B cell (primary cell): ENCODE data around the gene UTP25. TPM values are rescaled to one million over a fixed set of nuclear protein-coding genes. Genes with fewer than 3 reads are reported as not detected.

Source experiments
- ATAC-seq: fragments of 200-7000 bp; cut with Tn5 transposase; one replicate; pipeline ENCODE4 v1.10.0; 2021; ENCODE audit warnings: low read depth, mild to moderate bottlenecking, moderate number of reproducible peaks, moderate library complexity
- CTCF ChIA-PET: fragments of 350-600 bp; sonication (Branson Sonifier 250); formaldehyde crosslinking; loops from one replicate; lab custom pipeline; 2021; ENCODE audit warnings: antibody characterized with exemption, inconsistent platforms; lab: Charles Lee
- POLR2A ChIA-PET: fragments of 350-600 bp; sonication (Branson Sonifier 250); formaldehyde crosslinking; loops from one replicate; lab custom pipeline; 2021; ENCODE audit warnings: antibody characterized with exemption; lab: Charles Lee
- DNase-seq: peaks from one replicate; pipeline ENCODE4 v3.0.0; 2013
- H2AFZ ChIP-seq: 2 replicates; pipeline ENCODE4 v1.6.1; 2012; ENCODE audit warnings: mild to moderate bottlenecking, low read depth, low read length; ENCODE audit not compliant: insufficient read depth, poor library complexity, severe bottlenecking
- H3K27ac ChIP-seq, 2 donors: 1 replicate in 1 of 2; 2 replicates in 1 of 2; pipeline ENCODE4 v1.5.1; 2012 to 2013; ENCODE audit warnings: low read length in 2 of 2, mild to moderate bottlenecking in 2 of 2, moderate library complexity in 1 of 2
- H3K27me3 ChIP-seq, 4 experiments: fragments of 200-600 bp in 1 of 4; sonication (generic) in 1 of 4; replicated peaks in 1 of 4; 1 replicate in 2 of 4; 2 replicates in 2 of 4; pipeline versions ENCODE4 v1.6.1 to v1.7.0; 2013 to 2016; ENCODE audit warnings: low read length in 3 of 4, mild to moderate bottlenecking in 2 of 4, mixed read lengths in 1 of 4, moderate library complexity in 1 of 4; ENCODE audit not compliant: insufficient read depth in 4 of 4, control insufficient read depth in 3 of 4; ENCODE audit errors: control extremely low read depth in 1 of 4
- H3K36me3 ChIP-seq, 2 experiments: replicated peaks in 1 of 2; 1 replicate in 1 of 2; 2 replicates in 1 of 2; pipeline versions ENCODE4 v1.6.1 to v1.7.1; 2013; ENCODE audit warnings: low read length in 1 of 2; ENCODE audit not compliant: insufficient read depth in 2 of 2, control insufficient read depth in 1 of 2; ENCODE audit errors: control extremely low read depth in 1 of 2, extremely low read depth in 1 of 2
- H3K4me1 ChIP-seq, 2 donors: fragments of 200-600 bp in 1 of 2; sonication (generic) in 1 of 2; 1 replicate in 1 of 2; 2 replicates in 1 of 2; pipeline versions ENCODE4 v1.5.1 to v1.6.1; 2013 to 2017; ENCODE audit warnings: low read length in 2 of 2; ENCODE audit not compliant: control insufficient read depth in 2 of 2, insufficient read depth in 2 of 2
- H3K4me2 ChIP-seq: replicated peaks from 2 replicates; pipeline ENCODE3; 2012; ENCODE audit warnings: mild to moderate bottlenecking, low read depth, low read length; ENCODE audit not compliant: poor library complexity, severe bottlenecking
- H3K4me3 ChIP-seq, 5 experiments: fragments of 200-600 bp in 1 of 5; sonication (generic) in 1 of 5; 1 replicate in 3 of 5; 2 replicates in 2 of 5; pipeline versions ENCODE4 v1.5.1 to v1.7.0; 2011 to 2016; ENCODE audit warnings: low read length in 4 of 5, mild to moderate bottlenecking in 4 of 5, low read depth in 2 of 5, control low read depth in 1 of 5, moderate library complexity in 1 of 5; ENCODE audit not compliant: insufficient read depth in 1 of 5; ENCODE audit errors: control extremely low read depth in 1 of 5, extremely low read depth in 1 of 5
- H3K79me2 ChIP-seq: fragments of 200-600 bp; sonication (generic); one replicate; pipeline ENCODE4 v1.6.0; 2016; ENCODE audit warnings: low read length; ENCODE audit not compliant: control insufficient read depth, insufficient read depth
- H3K9ac ChIP-seq: fragments of 200-600 bp; sonication (generic); 2 replicates; pipeline ENCODE4 v1.6.1; 2017; ENCODE audit warnings: mild to moderate bottlenecking, low read length, moderate library complexity
- H3K9me3 ChIP-seq, 3 donors: one replicate each; pipeline versions ENCODE4 v1.6.1 to v1.7.1; 2013; ENCODE audit warnings: low read length in 2 of 3; ENCODE audit not compliant: control insufficient read depth in 2 of 3, insufficient read depth in 1 of 3; ENCODE audit errors: control extremely low read depth in 1 of 3
- H4K20me1 ChIP-seq: 2 replicates; pipeline ENCODE4 v1.6.0; 2012; ENCODE audit warnings: mild to moderate bottlenecking, low read length; ENCODE audit not compliant: insufficient read depth, control insufficient read depth, poor library complexity, severe bottlenecking
- H3K27ac Mint-ChIP-seq: one replicate; pipeline ENCODE4 v1.8.0; 2021; ENCODE audit warnings: mixed read lengths
- H3K27me3 Mint-ChIP-seq: one replicate; pipeline ENCODE4 v1.8.0; 2021; ENCODE audit warnings: mixed read lengths
- H3K4me1 Mint-ChIP-seq: one replicate; pipeline ENCODE4 v1.8.0; 2021; ENCODE audit warnings: mixed read lengths
- H3K4me3 Mint-ChIP-seq: one replicate; pipeline ENCODE4 v1.8.0; 2021; ENCODE audit warnings: mixed read lengths
- H3K9me3 Mint-ChIP-seq: one replicate; pipeline ENCODE4 v1.8.0; 2022; ENCODE audit warnings: mixed read lengths; ENCODE audit not compliant: insufficient read depth
- EZH2 ChIP-seq: IDR thresholded peaks from 2 replicates; pipeline ENCODE4 v1.6.1; 2012; ENCODE audit warnings: borderline replicate concordance, low read depth, mild to moderate bottlenecking, moderate library complexity, low read length; ENCODE audit not compliant: insufficient read depth, poor library complexity, severe bottlenecking
- WGBS: methylation state at CpG from one replicate; pipeline ENCODE4 v1.1.5; 2013; ENCODE audit warnings: missing lambda C conversion rate; ENCODE audit not compliant: insufficient coverage; 5-methylcytosine and 5-hydroxymethylcytosine counted together
- intact Hi-C: fragments of 100-400 bp; cut with micrococcal nuclease; formaldehyde crosslinking; loops from one replicate; pipeline ENCODE4 v1.10.0; 2022
- polyA plus RNA-seq: library from polyadenylated mRNA; depleted of rRNA; stranded (reverse); fragments of >200 nt; gene quantifications from 2 replicates; pipeline ENCODE4 v1.2.3, GENCODE V29; 2012
- total RNA-seq, 2 donors: library from RNA; stranded (reverse); fragments of 120-200 nt in 1 of 2; gene quantifications; 1 replicate in 1 of 2; 2 replicates in 1 of 2; pipeline versions ENCODE4 v1.2.3 to v1.2.4, GENCODE V29; 2013 to 2022
- TF ChIP-seq, protein P1 (sequence below): fragments of 200-600 bp; IDR thresholded peaks from one replicate; pipeline ENCODE4 v1.8.0; 2022; ENCODE audit warnings: antibody characterized with exemption, mild to moderate bottlenecking

Gene UTP25
- total and polyA plus RNA-seq, 2 donors (not counting 1 experiment from before 2014, with no cell fraction given), result 6.2 to 16.6 TPM

DNA sequence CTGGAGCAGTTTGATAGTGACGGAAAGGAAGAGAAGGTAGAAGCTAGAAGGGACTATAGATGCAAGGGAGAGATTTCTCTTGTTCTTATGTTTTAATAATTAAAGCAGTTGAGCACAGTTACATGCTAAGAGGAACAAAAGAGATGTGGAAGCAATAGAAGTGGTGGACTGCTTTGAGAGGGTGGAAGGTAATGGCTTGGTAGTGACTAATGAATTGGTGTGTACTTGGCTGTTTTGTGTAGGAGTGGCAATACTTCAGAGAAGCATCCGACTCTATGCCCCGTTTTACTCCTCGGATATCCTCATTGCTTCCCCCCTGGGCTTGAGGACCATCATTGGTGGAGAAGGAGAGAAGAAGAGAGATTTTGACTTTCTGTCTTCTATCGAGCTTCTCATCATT is 12.8 kb downstream of the UTP25 start:
- no peak overlapping the region for H3K27ac Mint-ChIP-seq
- Histone ChIP-seq H3K79me2 (no peaks in the 10 kb centered on the region), H3K4me2 (no peak overlapping the region), H2AFZ (no peak overlapping the region), H3K36me3 (peaks cover 33 to 93% of the 10 kb centered on the region in 2 experiments), H3K27ac (no peak overlapping the region), H3K27me3 (no peaks in the 10 kb centered on the region), H3K4me1 (no peaks in the 10 kb centered on the region), H4K20me1 (peaks cover 23% of the 10 kb centered on the region), H3K4me3 (no peak overlapping the region), H3K9me3 (no peaks in the 10 kb centered on the region), H3K9ac (no peak overlapping the region)
- DNase-seq (no peak), ATAC-seq (no peak)
- CTCF ChIA-PET, result interaction anchor here (1.0 to 2.4 kb wide), 4 partner anchors 9 to 15 kb away, joined by 3 to 6 read pairs (median 4); partner anchors contain the start of gene UTP25
- POLR2A ChIA-PET, result no interaction called here
- H3K27me3 Mint-ChIP-seq, result no peaks in the 10 kb centered on the region
- H3K9me3 Mint-ChIP-seq, result no peaks in the 10 kb centered on the region
- 100% methylated on average over 4 of the region's 5 CpGs for WGBS
- no peak overlapping the region for H3K4me3 Mint-ChIP-seq
- TF ChIP-seq, protein P1, sequence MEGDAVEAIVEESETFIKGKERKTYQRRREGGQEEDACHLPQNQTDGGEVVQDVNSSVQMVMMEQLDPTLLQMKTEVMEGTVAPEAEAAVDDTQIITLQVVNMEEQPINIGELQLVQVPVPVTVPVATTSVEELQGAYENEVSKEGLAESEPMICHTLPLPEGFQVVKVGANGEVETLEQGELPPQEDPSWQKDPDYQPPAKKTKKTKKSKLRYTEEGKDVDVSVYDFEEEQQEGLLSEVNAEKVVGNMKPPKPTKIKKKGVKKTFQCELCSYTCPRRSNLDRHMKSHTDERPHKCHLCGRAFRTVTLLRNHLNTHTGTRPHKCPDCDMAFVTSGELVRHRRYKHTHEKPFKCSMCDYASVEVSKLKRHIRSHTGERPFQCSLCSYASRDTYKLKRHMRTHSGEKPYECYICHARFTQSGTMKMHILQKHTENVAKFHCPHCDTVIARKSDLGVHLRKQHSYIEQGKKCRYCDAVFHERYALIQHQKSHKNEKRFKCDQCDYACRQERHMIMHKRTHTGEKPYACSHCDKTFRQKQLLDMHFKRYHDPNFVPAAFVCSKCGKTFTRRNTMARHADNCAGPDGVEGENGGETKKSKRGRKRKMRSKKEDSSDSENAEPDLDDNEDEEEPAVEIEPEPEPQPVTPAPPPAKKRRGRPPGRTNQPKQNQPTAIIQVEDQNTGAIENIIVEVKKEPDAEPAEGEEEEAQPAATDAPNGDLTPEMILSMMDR, result no peak
- no peak for TF ChIP-seq EZH2
- H3K4me1 Mint-ChIP-seq, result no peaks in the 10 kb centered on the region
- intact Hi-C loops, result no loop called here

DNA sequence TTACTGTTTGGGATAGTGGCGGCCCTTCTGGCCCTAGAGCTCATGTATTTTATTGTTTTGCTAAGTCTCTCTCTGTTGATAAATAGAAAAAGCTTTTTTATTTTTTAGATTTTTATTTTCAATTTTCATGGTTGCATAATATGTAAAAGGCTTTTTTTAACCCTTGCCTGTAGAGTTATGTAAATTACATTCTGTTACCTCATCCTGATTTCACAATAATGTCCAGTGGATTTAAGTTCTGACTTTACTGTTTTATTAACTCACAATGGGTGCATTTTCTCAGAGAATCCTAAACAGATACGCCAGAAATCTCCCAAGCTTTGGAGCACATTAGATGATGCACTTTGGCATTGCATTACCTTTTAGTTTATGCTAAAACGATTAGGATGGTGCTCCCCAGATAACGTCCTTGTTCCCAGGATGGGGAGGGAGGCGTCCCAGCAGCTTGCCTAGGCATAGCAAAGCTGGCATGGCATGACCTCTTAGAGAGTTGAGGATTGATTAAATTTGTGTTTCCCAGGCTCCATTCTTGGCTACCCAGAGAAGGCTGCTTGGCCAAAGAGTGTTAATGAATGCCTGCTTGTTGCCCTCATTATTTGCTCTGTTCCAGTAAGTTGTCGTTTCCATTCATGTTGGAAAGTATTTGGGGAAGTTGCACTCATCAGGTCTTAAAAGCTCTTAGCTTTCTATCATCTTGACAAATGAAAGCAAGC is 17.1 kb downstream of the UTP25 start:
- no peak overlapping the region for H3K4me3 ChIP-seq
- H3K9ac ChIP-seq, result no peak overlapping the region
- peaks cover 6% of the 10 kb centered on the region for H3K79me2 ChIP-seq
- ATAC-seq, result no peak
- no peaks in the 10 kb centered on the region for H3K9me3 Mint-ChIP-seq
- intact Hi-C loops, result no loop called here
- H3K4me3 Mint-ChIP-seq, result no peak overlapping the region
- H2AFZ ChIP-seq, result no peak overlapping the region
- CTCF ChIA-PET, result interaction anchor here (0.7 to 2.0 kb wide), 3 partner anchors 16 to 77 kb away, joined by 3 to 7 read pairs (median 4); no protein-coding TSS in a partner anchor
- H4K20me1 ChIP-seq, result peaks cover 15% of the 10 kb centered on the region
- no peak overlapping the region for H3K27ac ChIP-seq
- no peak for TF ChIP-seq EZH2
- TF ChIP-seq, protein P1, result no peak
- peaks cover 25 to 92% of the 10 kb centered on the region in 2 experiments for H3K36me3 ChIP-seq
- H3K4me1 ChIP-seq, result no peaks in the 10 kb centered on the region
- no peak for DNase-seq
- H3K27me3 ChIP-seq, result no peaks in the 10 kb centered on the region
- H3K27ac Mint-ChIP-seq, result no peak overlapping the region
- POLR2A ChIA-PET, result no interaction called here
- no peaks in the 10 kb centered on the region for H3K4me1 Mint-ChIP-seq
- no peaks in the 10 kb centered on the region for H3K27me3 Mint-ChIP-seq
- WGBS, result 100% methylated on average over 4 of the region's 6 CpGs
- H3K9me3 ChIP-seq, result no peaks in the 10 kb centered on the region
- H3K4me2 ChIP-seq, result no peak overlapping the region
